HG02973 (cell line): ENCODE results near the gene SPP1.

Experiments
- ATAC-seq: cut with Tn5 transposase; IDR thresholded peaks from one replicate; pipeline ENCODE4 v1.9.1; 2021; ENCODE audit warnings: moderate library complexity; ENCODE audit not compliant: unreplicated experiment

The SPP1 gene

DNA sequence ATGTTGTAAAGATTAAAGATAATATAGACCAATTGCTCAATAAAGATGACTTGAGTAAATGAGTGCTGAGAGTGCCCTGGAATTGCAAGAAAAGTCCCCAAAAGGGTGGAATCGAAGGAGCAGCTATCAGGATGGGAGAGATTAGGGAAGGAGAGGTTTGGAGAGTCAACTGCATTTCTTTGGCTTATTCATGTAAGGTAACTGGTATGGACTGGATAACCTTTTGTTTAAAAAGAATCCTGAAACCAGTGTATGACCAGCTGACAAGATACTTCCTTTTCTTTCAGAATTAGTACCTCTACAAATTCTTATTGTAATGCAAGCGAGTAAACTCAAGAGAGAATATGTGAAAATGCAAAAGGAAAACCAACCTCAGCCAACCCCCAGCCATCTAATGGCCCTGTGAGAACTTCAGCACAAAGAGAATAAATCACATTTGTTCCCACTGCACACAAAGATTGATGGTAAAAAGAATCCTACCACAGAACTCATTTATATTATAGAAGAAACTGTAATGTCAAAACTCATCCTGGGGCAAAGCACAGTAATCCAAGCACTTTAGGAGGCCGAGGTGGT, 24.5 kb upstream of the SPP1 start:
- ATAC-seq: no peak

GRCh38 chr4:87953826-87954225, 21.7 kb upstream of the SPP1 start:
- ATAC-seq: no peak

DNA sequence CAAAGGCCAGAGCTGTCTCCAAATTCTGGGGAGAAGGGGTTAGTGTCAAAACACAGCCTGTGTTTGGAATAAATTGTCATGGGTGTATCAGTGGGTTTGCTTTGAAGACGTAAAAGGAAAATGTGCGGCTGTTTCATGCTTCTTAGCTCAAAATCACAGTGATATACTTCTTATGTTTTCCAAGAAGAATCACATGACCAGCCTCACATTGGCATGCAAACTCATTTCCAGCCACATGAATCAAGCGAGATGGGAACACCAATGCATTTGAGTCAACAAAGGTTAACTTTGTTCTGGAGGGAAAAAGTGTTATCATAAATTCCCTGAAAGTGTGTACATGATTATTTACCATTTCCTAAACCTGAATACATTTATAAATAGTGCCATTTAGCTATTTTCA, 19.0 kb upstream of the SPP1 start:
- no peak for ATAC-seq

DNA sequence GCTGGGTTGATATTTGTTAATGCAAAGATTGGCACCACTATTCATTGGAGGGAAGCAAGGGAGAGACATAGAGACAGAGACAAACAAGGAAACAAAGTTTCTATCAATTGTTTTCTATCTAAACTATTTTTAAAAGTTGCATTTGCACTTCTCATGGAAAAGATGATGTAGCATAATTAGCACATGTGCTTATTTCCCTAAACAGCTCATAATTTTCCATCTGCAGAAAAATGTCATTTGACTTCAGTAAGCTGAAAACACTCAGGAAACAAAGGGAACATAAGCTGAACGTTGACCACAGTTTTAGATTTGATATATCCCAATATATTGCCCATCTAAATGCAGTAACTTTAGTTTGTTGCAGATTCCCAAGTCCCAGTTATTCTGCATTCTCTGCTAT, 18.5 kb upstream of the SPP1 start:
- ATAC-seq: no peak

DNA sequence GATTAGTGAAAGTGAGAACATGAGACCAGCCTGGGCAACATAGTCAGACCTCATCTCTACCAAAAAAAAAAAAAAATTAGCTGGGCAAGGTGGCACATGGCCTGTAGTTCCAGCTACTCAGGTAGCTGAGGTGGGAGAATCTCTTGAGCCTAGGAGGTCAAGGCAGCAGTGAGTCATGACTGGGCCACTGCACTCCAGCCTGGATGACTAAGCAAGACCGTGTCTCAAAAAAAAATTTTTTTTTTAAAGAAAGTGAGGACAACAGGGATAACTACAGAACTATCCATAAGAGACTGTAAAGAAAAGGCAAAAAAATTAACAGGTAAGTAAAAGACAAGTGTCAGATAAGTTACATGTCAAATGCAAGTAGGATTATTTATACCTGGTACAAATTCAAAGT, 13.5 kb upstream of the SPP1 start:
- no peak for ATAC-seq

- no peak for ATAC-seq
These were observed 12.9 kb upstream of the SPP1 start for GRCh38 chr4:87962398-87963146.

DNA sequence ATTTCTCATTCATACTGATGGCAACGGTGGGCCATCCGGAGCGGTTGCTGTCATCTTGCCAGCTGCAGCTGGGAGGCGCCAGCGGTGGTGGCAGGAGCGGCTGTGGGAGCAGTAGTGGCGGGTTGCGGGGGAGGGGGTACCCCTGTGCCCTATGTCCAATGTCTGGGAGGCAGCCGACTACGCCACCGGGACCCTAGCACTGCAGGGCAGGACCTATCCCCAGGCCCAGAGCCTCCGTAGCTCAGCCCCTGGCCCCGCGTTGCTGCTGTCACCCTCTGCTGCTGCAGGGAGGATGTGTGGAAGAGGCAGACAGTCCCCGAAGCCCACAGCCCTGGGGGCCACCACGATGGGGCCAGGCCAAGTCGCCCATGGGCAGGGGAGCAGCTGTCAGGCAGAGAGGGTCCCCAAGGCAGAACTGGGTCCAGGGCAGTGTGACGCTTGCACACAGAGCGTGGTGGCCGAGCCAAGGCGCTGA, 10.0 kb upstream of the SPP1 start:
- no peak for ATAC-seq

GRCh38 chr4:87966095-87966496, 9.4 kb upstream of the SPP1 start:
- no peak for ATAC-seq

DNA sequence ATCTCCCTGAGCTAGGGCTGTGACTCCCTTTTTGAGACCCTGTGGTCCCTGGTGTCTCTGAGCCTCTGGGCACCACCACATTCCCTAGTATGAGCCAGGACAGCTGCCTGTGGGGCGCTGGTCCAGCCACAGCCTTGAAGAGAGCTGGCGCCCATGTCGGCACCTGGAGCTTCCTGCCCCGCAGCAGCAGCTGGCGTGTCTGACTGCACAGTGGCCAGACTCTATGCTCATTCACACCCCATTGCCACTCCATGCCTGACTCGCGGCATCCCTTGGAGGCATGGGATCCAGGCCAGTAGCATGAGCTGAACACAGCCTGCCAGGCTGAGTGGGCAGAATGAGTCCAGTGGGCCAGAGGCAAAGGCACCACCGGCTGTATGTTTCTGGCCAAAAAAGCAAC, 8.3 kb upstream of the SPP1 start:
- no peak for ATAC-seq

GRCh38 chr4:87970121-87970520, 5.4 kb upstream of the SPP1 start:
- ATAC-seq: no peak

- ATAC-seq: no peak
These were observed 3.6 kb upstream of the SPP1 start for GRCh38 chr4:87971866-87972265.

- peak; percentile 79 for ATAC-seq
These were observed 2.0 kb upstream of the SPP1 start for GRCh38 chr4:87973283-87974169.

DNA sequence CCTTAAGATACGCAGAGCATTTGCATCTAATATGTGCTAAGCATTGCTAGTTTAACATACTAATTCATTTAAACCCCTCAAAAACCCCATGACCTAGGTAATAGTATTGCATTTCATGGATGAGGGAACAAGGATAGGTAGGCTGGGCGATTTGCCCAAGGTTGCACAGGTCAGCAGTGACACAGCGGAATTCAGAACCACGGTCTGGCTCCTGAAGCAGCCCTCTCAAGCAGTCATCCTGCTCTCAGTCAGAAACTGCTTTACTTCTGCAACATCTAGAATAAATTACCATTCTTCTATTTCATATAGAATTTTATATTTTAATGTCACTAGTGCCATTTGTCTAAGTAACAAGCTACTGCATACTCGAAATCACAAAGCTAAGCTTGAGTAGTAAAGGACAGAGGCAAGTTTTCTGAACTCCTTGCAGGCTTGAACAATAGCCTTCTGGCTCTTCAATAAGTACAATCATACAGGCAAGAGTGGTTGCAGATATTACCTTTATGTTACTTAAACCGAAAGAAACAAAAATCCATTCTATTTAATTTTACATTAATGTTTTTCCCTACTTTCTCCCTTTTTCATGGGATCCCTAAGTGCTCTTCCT, 555 bp upstream of the SPP1 start:
- ATAC-seq: no peak

DNA sequence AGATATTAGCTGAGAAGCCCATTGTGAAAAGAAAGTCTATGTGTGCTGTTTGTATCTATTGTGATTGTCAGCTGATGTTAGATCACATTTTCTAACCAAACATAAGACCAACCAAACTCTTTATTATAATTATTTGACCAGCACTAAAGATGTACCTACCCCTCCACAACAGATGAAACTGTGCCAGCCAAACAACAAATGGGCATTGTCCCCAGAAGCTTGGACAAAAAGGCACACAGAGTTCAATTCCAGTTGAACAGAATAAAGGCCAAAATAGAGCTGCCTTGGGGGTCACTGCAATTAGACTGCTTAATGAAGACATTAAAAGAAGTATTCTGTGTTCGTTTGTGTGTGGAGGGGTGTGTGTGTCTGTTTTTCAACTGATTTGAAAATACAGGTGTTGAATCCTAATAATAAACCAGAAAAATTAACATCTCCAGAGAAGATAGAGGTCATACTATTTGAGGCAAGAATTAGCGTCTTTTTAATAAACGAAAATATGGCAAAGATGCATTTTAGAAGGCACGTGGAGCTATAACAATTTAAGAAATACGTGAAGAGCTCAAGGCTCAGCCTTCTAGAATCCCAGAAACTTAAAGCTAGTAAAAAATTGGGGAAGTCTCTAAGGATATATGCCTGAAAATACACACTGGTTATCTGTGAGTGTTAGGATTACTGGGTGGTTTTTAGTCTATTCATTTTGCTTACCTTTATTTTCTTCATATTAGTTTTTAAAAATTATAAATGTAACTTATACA, 2.2 kb downstream of the SPP1 start:
- no peak for ATAC-seq

- no peak for ATAC-seq
These were observed 3.2 kb downstream of the SPP1 start for GRCh38 chr4:87978681-87979080.

- no peak for ATAC-seq
These were observed 4.3 kb downstream of the SPP1 start for GRCh38 chr4:87979810-87980209.

GRCh38 chr4:87981486-87981885, 6.0 kb downstream of the SPP1 start:
- no peak for ATAC-seq

GRCh38 chr4:87982036-87982435, 6.5 kb downstream of the SPP1 start:
- peak; percentile 55 for ATAC-seq

DNA sequence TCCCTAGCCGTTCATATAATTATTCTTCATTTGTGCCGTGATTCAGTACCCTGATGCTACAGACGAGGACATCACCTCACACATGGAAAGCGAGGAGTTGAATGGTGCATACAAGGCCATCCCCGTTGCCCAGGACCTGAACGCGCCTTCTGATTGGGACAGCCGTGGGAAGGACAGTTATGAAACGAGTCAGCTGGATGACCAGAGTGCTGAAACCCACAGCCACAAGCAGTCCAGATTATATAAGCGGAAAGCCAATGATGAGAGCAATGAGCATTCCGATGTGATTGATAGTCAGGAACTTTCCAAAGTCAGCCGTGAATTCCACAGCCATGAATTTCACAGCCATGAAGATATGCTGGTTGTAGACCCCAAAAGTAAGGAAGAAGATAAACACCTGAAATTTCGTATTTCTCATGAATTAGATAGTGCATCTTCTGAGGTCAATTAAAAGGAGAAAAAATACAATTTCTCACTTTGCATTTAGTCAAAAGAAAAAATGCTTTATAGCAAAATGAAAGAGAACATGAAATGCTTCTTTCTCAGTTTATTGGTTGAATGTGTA, 7.0 kb downstream of the SPP1 start:
- ATAC-seq: no peak

DNA sequence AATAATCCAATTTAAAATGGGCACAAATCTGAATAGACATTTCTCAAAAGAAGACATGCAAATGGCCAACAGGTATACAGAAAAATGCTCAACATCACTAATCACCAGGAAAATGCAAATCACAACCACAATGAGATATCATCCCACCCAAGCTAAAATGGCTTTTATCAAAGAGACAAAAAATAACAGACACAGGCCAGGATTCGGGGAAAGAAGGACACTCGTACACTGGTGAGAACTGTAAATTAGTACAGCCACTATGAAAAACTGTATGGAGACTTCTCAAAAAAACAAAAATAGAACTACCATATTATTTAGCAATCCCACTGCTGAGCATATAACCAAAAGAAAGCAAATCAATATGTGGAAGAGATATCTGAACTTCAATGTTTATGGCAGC, 8.5 kb downstream of the SPP1 start:
- no peak for ATAC-seq
